ENCODE data around the gene GCC2. TPM values are rescaled to one million over a fixed set of nuclear protein-coding genes. Genes with fewer than 3 reads are reported as not detected.

The GCC2 gene
- total RNA-seq, 2 donors from 2014 or later: 37.5 to 45.7 TPM

GRCh38 chr2:108531674-108532055, 82.7 kb downstream of the GCC2 start:
- no peaks in the 10 kb centered on the region for H3K27me3 ChIP-seq (replicated peaks; ENCODE audit: insufficient read depth)
- intact Hi-C loops (cut with DNase I): no loop called here
- H3K27ac ChIP-seq: no peak overlapping the region
- H3K4me3 ChIP-seq: no peak overlapping the region
- DNase-seq (ENCODE audit: low spot score): no peak
- no peaks in the 10 kb centered on the region for H3K9me3 ChIP-seq
- WGBS: 91% methylated on average over 5 of the region's 5 CpGs
- H3K36me3 ChIP-seq: no peaks in the 10 kb centered on the region
- no peak for TF ChIP-seq POLR2AphosphoS5 (IDR thresholded peaks at IDR 0.05)
- H3K4me1 ChIP-seq (replicated peaks): no peaks in the 10 kb centered on the region

GRCh38 chr2:108533832-108534583, 85.0 kb downstream of the GCC2 start, which contains the start of gene LIMS1:
LIMS1 (plus strand) TSS chr2:108534470; CDS start chr2:108534563, 93 bp downstream.
- 0% methylated on average over 37 of the region's 87 CpGs for WGBS
- peak within 1 kb of the TSS; percentile 98 to 100 for H3K27ac ChIP-seq
- no peaks in the 10 kb centered on the region for H3K36me3 ChIP-seq
- peak; percentile 92 for DNase-seq (ENCODE audit: low spot score)
- intact Hi-C loops (cut with DNase I): loop anchor here (1.0 kb wide), 1 partner anchor 85 kb away; the partner anchor contains the start of gene GCC2
- H3K4me1 ChIP-seq (replicated peaks): no peaks in the 10 kb centered on the region
- H3K4me3 ChIP-seq: peak within 1 kb of the TSS; percentile 71 to 84
- peak; percentile 87 for TF ChIP-seq POLR2AphosphoS5 (IDR thresholded peaks at IDR 0.05)
- peak in 3 of 4 experiments; percentile 9 to 34 (median 12) for TF ChIP-seq CTCF (IDR thresholded peaks at IDR 0.05)
- TF ChIP-seq POLR2A (IDR thresholded peaks at IDR 0.05): peak; percentile 88
- H3K9me3 ChIP-seq: no peaks in the 10 kb centered on the region
- no peaks in the 10 kb centered on the region for H3K27me3 ChIP-seq (replicated peaks; ENCODE audit: insufficient read depth)

- DNase-seq (ENCODE audit: low spot score): peak; percentile 22
- Histone ChIP-seq H3K27me3 (replicated peaks; ENCODE audit: insufficient read depth) (no peaks in the 10 kb centered on the region), H3K36me3 (no peaks in the 10 kb centered on the region), H3K4me1 (replicated peaks) (no peaks in the 10 kb centered on the region), H3K9me3 (no peaks in the 10 kb centered on the region), H3K4me3 (peak overlapping the region; percentile 71 to 84), H3K27ac (peak overlapping the region; percentile 98 to 100)
- intact Hi-C loops (cut with DNase I): loop anchor here (1.0 to 5.0 kb wide), 2 partner anchors 48 to 85 kb away; partner anchors contain the start of gene GCC2
- under 1% methylated on average over 37 of the region's 57 CpGs for WGBS
- TF ChIP-seq POLR2AphosphoS5 (IDR thresholded peaks at IDR 0.05) (peak; percentile 2), POLR2A (IDR thresholded peaks at IDR 0.05) (no peak), CTCF (IDR thresholded peaks at IDR 0.05) (no peak)
Measured at GRCh38 chr2:108534584-108535356, 85.8 kb downstream of the GCC2 start.

GRCh38 chr2:108535357-108535631, 86.3 kb downstream of the GCC2 start:
- intact Hi-C loops (cut with DNase I): loop anchor here (5.0 kb wide), 1 partner anchor 47 kb away; no protein-coding TSS in a partner anchor
- no peaks in the 10 kb centered on the region for H3K9me3 ChIP-seq
- H3K27me3 ChIP-seq (replicated peaks; ENCODE audit: insufficient read depth): no peaks in the 10 kb centered on the region
- WGBS: 13% methylated on average over 9 of the region's 9 CpGs
- peak overlapping the region; percentile 98 to 100 for H3K27ac ChIP-seq
- peak overlapping the region; percentile 71 to 84 for H3K4me3 ChIP-seq
- H3K4me1 ChIP-seq (replicated peaks): no peaks in the 10 kb centered on the region
- no peak for DNase-seq (ENCODE audit: low spot score)
- H3K36me3 ChIP-seq: no peaks in the 10 kb centered on the region
- no peak for TF ChIP-seq POLR2AphosphoS5 (IDR thresholded peaks at IDR 0.05)
- TF ChIP-seq POLR2A (IDR thresholded peaks at IDR 0.05): no peak
- TF ChIP-seq CTCF (IDR thresholded peaks at IDR 0.05): no peak

- intact Hi-C loops (cut with DNase I): loop anchor here (5.0 kb wide), 1 partner anchor 46 kb away; no protein-coding TSS in a partner anchor
Measured at GRCh38 chr2:108536133-108536780, 87.3 kb downstream of the GCC2 start.

More at GRCh38 chr2:108536133-108536780, 87.3 kb downstream of the GCC2 start:
- H3K36me3 ChIP-seq: no peaks in the 10 kb centered on the region
- 91% methylated on average over 7 of the region's 7 CpGs for WGBS
- H3K4me3 ChIP-seq: no peak overlapping the region
- no peaks in the 10 kb centered on the region for H3K9me3 ChIP-seq
- no peak for DNase-seq (ENCODE audit: low spot score)
- H3K27ac ChIP-seq: no peak overlapping the region
- H3K4me1 ChIP-seq (replicated peaks): no peaks in the 10 kb centered on the region
- TF ChIP-seq CTCF (IDR thresholded peaks at IDR 0.05): no peak
- no peak for TF ChIP-seq POLR2AphosphoS5 (IDR thresholded peaks at IDR 0.05)
- no peak for TF ChIP-seq POLR2A (IDR thresholded peaks at IDR 0.05)
- H3K27me3 ChIP-seq (replicated peaks; ENCODE audit: insufficient read depth): no peaks in the 10 kb centered on the region
